Activated T-cell treated with anti-CD3 and anti-CD28 coated beads for 1 hour (primary cell): Measurements from ENCODE around the gene SERPINB10.
"Not testable (repeated sequence)": the region's sequence is repeated elsewhere in the genome, so short reads cannot be mapped to it uniquely, and the experiment has no call there.

Source experiments
- DNase-seq: peaks from one replicate; pipeline ENCODE4 v3.0.0-alpha.2; 2020; ENCODE audit warnings: low read depth

Gene SERPINB10

GRCh38 chr18:63892566-63892965 lies 15.2 kb upstream of the SERPINB10 start:
- DNase-seq: no peak

- DNase-seq: no peak
Observed at GRCh38 chr18:63894106-63894772, 13.5 kb upstream of the SERPINB10 start.

DNA sequence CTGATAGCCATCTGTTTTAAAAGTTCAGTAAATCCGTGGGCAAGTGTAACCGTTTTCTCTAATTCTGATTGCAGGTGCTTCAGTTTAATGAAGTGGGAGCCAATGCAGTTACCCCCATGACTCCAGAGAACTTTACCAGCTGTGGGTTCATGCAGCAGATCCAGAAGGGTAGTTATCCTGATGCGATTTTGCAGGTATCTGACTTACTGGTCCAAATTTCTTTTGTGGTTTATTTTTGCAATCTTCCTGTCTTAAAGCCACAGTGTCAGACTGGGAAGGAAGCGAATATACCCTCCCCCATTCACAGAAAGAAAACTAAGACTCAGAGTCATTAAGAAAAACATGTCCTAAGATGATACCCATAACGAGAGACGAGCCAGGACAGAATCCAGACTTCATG lies 12.6 kb upstream of the SERPINB10 start:
- no peak for DNase-seq

- DNase-seq: no peak
Observed at GRCh38 chr18:63897072-63897471, 10.7 kb upstream of the SERPINB10 start.

- no peak for DNase-seq
Observed at GRCh38 chr18:63899206-63899605, 8.6 kb upstream of the SERPINB10 start.

- no peak for DNase-seq
Observed at GRCh38 chr18:63903851-63904570, 3.7 kb upstream of the SERPINB10 start.

DNA sequence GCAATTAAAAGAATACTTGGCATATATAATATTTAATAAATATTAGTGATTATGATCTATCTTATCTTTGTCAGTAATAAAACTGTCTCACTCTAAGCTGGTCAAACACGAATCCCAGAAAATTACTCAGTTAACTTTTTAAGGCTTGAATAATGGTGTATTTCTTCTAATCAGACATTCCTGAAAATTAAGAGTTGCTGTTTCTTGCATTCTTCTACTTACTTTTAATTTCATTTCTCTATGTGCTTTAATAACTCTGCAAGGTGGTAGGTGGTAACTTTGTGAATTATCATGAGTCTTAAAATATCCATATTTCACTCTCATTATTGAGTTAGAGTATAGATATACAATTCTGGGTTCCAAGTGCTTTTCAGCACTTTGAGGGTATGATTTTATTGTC lies 3.1 kb upstream of the SERPINB10 start:
- DNase-seq: no peak

DNA sequence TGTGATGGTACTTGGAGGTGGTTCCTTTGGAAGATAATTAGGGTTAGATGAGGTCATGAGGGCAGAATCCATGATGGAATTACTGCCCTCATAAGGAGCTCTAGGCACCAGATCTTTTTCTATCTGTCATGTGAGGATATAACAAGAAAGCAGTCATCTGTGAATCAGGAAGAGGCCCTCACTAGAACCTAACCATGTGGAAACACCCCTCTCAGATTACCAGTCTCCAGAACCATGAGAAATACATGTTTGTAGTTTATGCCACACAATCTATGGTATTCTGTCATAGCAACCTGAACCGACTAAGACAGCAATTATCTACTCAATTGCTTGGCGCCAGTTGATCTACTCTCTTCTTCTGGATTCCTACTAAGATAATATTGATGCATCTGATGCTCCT lies 2.4 kb upstream of the SERPINB10 start:
- DNase-seq: no peak

GRCh38 chr18:63906056-63906455 lies 1.7 kb upstream of the SERPINB10 start:
- no peak for DNase-seq

DNA sequence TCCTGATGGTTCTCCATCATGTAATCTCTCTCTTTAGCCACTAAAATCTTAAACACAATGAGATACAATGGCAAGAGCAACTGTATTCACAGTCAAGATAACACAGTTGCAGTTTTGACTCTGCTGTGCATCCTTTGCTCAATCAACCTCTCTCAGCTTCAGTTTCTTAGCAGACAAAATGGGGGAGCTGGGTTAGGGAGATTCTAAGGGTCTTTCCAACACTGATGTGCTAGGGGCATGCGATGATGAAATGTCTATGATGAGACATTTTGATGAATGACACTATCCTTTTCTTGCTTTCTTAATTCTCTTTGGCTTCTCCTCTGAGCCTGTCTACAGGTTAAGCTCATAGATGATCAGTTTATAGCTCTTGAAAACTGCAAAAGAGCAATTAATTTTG lies 1.1 kb downstream of the SERPINB10 start:
- no peak for DNase-seq

DNA sequence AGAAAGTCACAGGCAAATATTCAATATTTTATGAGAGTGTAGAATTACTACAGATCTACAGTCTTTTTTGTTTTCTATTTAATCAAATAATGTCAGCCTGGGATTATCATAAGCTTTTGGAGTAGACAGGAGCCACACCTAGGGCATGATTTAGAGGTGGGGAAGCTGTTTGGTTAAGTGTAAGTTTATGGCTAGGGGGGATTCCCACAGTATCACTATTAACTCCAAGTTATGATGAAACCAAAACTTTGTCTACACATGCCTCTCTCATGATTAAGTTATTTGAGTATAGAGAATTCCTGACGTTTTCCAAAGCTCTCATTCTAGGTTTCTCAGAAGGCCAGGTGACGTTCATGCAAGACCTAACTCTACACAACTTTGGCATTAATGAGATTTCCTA lies 2.1 kb downstream of the SERPINB10 start:
- DNase-seq: no peak

- DNase-seq: no peak
Observed at GRCh38 chr18:63917817-63918216, 10.1 kb downstream of the SERPINB10 start.

DNA sequence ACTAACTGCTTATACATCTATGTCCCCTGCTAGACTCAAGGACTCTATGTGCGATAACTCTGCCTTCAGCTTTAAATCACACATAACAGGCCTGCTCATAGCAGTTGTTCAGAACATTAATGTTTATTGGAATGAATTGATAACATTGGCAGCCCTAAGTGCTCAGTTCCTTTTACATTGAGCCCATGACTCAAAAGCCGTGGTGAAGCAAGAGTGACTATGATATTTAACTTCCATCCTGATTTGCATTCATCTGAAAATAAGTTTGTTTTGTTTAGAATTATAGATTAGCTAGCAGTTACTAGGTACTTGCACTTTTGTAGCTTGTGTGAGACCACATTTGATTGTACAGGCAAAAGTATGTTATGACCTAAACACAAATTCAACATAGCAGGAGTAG lies 14.3 kb downstream of the SERPINB10 start:
- no peak for DNase-seq

- DNase-seq: no peak
Observed at GRCh38 chr18:63924551-63924950, 16.8 kb downstream of the SERPINB10 start.

GRCh38 chr18:63928331-63928730 lies 20.6 kb downstream of the SERPINB10 start:
- DNase-seq: no peak

DNA sequence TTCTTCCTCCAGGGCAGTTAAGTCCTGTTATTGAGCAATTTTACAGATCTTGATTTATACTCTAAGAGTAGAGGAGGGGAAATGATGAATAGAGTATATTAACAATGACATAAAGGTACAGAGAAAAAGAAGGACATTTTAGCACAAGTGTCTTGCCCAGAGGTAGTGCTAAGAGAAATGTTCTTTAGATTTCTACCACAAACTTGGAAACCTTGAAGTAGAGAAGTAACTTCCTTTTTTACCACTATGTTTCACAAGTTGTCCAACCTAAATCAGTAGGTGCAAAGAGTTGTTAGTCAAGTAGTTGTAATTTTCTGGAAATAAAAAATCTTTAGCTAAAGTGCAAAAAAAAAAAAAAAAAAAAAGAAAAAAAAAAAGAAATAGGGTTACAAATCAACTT lies 21.6 kb downstream of the SERPINB10 start:
- not testable (repeated sequence) for DNase-seq

DNA sequence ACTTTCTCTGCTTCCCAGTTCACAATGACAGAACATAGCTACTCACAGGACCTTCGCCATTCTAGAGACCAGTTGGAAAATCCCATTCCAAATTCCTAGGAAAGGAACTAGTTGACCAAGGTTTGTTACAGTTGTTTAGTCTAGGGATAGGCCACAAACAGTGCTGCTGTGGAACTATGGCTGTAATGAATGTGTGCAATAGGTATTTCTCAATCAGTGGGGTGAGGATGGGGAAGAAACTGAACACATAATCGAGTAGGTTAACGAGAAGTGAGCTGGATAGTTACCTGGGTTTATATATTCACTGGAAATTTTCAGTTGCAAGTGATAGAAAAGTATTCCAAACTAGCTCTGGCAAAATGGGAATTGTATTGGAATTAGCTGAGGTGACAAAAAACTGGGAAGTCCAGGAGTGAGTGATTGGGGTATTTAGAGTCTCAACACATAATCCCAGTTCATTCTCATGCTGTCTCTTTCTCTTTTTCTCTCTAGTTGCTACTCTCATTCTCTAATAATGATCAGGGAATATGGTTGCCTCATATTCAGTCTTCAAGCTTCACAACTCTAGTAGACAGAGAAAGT lies 23.1 kb downstream of the SERPINB10 start:
- no peak for DNase-seq

- DNase-seq: peak; percentile 22
Observed at GRCh38 chr18:63936156-63936931, 28.6 kb downstream of the SERPINB10 start.

DNA sequence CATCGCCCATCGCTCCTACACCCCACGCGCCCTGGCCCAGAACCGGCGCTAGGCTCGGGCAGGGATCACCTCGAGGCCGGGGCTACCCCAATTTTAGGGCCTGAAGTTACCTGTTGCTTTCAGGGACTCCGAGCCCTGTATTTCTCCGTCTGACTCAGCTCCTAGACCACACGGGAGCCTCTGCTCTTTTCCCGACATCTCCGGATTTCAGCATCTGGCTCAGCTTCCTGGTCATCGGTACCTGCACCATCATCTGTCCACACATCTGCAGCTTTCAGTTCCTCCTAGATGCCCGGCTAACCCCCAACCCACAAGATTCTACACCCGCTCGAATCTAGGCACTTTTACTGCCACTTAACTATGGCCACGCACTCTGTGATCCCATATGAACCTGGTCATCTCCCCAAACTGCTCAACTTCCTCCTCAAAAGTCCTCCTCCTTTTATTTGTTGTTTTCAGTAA lies 29.2 kb downstream of the SERPINB10 start:
- DNase-seq: no peak

GRCh38 chr18:63940008-63940407 lies 32.2 kb downstream of the SERPINB10 start:
- DNase-seq: no peak

- not testable (repeated sequence) for DNase-seq
Observed at GRCh38 chr18:63940543-63941050, 32.8 kb downstream of the SERPINB10 start.

DNA sequence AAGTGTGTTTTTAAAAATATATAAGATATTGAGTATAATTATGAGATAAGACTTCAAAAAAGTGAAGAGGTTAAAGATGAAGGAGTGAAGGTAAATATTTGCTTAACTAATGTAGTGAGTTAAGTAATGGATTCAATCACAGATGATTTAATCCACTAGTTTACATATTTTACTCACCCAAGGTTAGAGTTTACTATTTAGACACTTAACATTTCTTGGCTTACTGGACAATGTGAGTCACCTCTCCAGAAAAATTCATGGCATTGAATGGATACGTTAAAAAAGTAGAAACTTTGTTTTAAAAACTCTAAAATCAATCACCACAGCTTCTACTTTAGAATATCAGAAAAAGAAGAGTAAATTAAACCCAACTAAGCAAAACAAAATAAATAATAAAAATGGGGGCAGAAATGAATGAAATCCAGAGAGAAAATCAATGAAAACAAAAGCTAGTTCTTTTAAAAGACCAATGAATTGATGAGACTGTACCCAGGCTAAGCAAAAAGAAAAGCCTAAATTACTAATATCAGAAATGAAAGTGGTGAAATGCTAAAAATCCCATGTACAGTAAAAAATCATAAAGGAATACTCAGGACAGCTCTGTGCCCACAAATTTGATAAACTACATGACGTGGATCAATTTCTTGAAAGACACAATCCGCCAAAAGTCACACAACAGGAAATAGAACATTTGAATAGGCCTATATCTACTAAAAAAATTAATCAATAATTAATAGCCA lies 39.5 kb downstream of the SERPINB10 start:
- DNase-seq: no peak
